H1 (cell line): ENCODE data around the gene GALE. TPM values are rescaled to one million over a fixed set of nuclear protein-coding genes. Genes with fewer than 3 reads are reported as not detected.
A peak's percentile ranks its signal among the peaks of the same experiment; 100 is the strongest.

Source experiments
- KDM4A ChIP-seq: IDR thresholded peaks from one replicate; pipeline ENCODE4 v1.7.1; 2012; ENCODE audit warnings: low read depth, mild to moderate bottlenecking, moderate library complexity, low read length, inconsistent platforms; ENCODE audit not compliant: severe bottlenecking
- KDM5A ChIP-seq: fragments of 200-600 bp; IDR thresholded peaks from 2 replicates; pipeline ENCODE4 v1.7.1; 2012; ENCODE audit warnings: mild to moderate bottlenecking, low read length, inconsistent platforms, mixed read lengths
- TCF12 ChIP-seq: IDR thresholded peaks from 2 replicates; pipeline ENCODE4 v1.6.1; 2011; ENCODE audit warnings: low read depth, mild to moderate bottlenecking, low read length
- polyA plus RNA-seq, 7 experiments: library from polyadenylated mRNA; depleted of rRNA in 3 of 7; stranded (reverse) in 5 of 7; unstranded in 2 of 7; fragments of >200 nt in 5 of 7; fragments of 200-250 nt in 2 of 7; gene quantifications; 1 replicate in 5 of 7; 2 replicates in 1 of 7; 4 replicates in 1 of 7; pipeline versions ENCODE4 v1.2.1 to v1.2.3, GENCODE V29; 2011 to 2013; ENCODE audit warnings: missing spikeins in 2 of 7, mixed read lengths in 2 of 7
- total RNA-seq: library from RNA; stranded (reverse); fragmentation: NEBNext Ultra II Directional; extraction: Animal tissue kit (Norgen Biotek cat#: 25700); gene quantifications from 2 replicates; pipeline ENCODE4 v1.2.1, GENCODE V29; 2021

The GALE gene
- total and polyA plus RNA-seq, 2 of the 8 experiments (the other 6 are each of a cell fraction or from before 2014, with no cell fraction given): 26.0 to 33.9 TPM

GRCh38 chr1:23838401-23838866, 37.9 kb upstream of the GALE start (continued):
- TF ChIP-seq TCF12 (no peak), KDM4A (peak; percentile 75), KDM5A (no peak)
- TF ChIP-seq, all 59 proteins: peak for 3
